Activated T-helper 1 cell treated with anti-CD3 and anti-CD28 coated beads, Interleukin-12 subunit alpha, Interleukin-12 subunit beta, Interleukin-2, Interleukin-4 antibody, amounts not matched to agents 30 ng/mL and 10 ng/mL and 1 ng/mL, durations not matched to agents 14 hours and 24 hours and 36 hours (primary cell): ENCODE results near the gene SLC26A5. TPM values are rescaled to one million over a fixed set of nuclear protein-coding genes. Genes with fewer than 3 reads are reported as not detected.
A peak's percentile ranks its signal among the peaks of the same experiment; 100 is the strongest.

Experiments used
- DNase-seq: peaks from one replicate; pipeline ENCODE4 v3.0.0; 2021; ENCODE audit warnings: low spot score
- H3K27ac Mint-ChIP-seq: one replicate; pipeline ENCODE4 v1.8.0; 2021; ENCODE audit warnings: mild to moderate bottlenecking, mixed read lengths
- H3K27me3 Mint-ChIP-seq: one replicate; pipeline ENCODE4 v1.8.0; 2022; ENCODE audit warnings: mild to moderate bottlenecking, moderate library complexity, mixed read lengths; ENCODE audit not compliant: insufficient read depth
- H3K36me3 Mint-ChIP-seq: one replicate; pipeline ENCODE4 v1.8.0; 2021; ENCODE audit warnings: low read depth, mixed read lengths
- H3K4me1 Mint-ChIP-seq: one replicate; pipeline ENCODE4 v1.8.0; 2021; ENCODE audit warnings: low read depth, mixed read lengths
- H3K4me3 Mint-ChIP-seq: one replicate; pipeline ENCODE4 v1.8.0; 2021; ENCODE audit warnings: mild to moderate bottlenecking, moderate library complexity, mixed read lengths
- H3K9me3 Mint-ChIP-seq: one replicate; pipeline ENCODE4 v1.8.0; 2021; ENCODE audit warnings: mixed read lengths
- intact Hi-C: fragments of 100-400 bp; cut with micrococcal nuclease; formaldehyde crosslinking; loops from one replicate; pipeline ENCODE4 v1.15.1; 2024
- total RNA-seq: library from RNA; stranded (reverse); gene quantifications from 2 replicates; pipeline ENCODE4 v1.2.3, GENCODE V29; 2022

Gene SLC26A5
- total RNA-seq, 1 donor from 2014 or later: not detected

DNA sequence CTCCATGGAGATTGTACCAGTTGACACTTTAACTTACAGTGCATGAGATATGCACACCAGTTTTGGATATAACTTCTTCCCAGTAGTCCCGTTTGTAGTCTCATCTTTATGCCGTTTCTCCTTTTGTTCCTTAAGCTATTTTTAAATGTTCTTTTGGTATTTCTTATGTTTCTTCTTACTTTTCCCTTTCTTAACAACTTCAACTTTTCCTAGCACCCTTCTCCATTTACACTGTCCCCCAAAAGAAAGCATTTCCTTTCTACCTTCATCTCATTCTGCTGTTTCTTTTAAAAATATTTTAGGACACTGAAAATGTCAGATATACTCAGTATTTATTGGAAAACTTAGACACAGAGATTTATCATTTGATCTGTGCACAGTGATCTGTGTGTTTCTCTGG lies 97.0 kb downstream of the SLC26A5 start:
- no peak for DNase-seq
- H3K36me3 Mint-ChIP-seq: peaks cover 25% of the 10 kb centered on the region
- peak overlapping the region; percentile 95 for H3K4me3 Mint-ChIP-seq
- no peaks in the 10 kb centered on the region for H3K27me3 Mint-ChIP-seq
- H3K4me1 Mint-ChIP-seq: peaks cover 64% of the 10 kb centered on the region
- no peaks in the 10 kb centered on the region for H3K9me3 Mint-ChIP-seq
- intact Hi-C loops: loop anchor here (1.0 to 5.0 kb wide), 2 partner anchors 52 to 858 kb away; partner anchors contain the start of genes ORC5 and PMPCB
- H3K27ac Mint-ChIP-seq: peak overlapping the region; percentile 37

DNA sequence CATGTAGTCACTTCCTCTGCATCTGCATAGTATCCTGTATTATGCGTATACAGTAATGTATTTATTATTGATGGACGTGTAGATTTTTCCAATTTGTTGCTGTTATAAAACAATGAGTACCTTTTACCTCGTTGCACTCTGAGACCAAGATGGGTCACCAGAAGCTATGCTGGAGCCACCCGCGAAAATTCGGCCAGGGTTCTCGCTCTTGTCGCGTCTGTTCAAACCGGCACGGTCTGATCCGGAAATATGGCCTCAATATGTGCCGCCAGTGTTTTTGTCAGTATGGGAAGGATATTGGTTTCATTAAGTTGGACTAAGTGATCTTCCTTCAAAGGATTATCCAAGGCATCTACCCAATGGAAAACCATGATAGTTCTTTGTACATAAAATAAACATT lies 97.6 kb downstream of the SLC26A5 start:
- H3K27me3 Mint-ChIP-seq: no peaks in the 10 kb centered on the region
- DNase-seq: no peak
- H3K4me1 Mint-ChIP-seq: peaks cover 65% of the 10 kb centered on the region
- H3K27ac Mint-ChIP-seq: peak overlapping the region; percentile 82
- peaks cover 29% of the 10 kb centered on the region for H3K36me3 Mint-ChIP-seq
- peak overlapping the region; percentile 95 for H3K4me3 Mint-ChIP-seq
- H3K9me3 Mint-ChIP-seq: no peaks in the 10 kb centered on the region
- intact Hi-C loops: loop anchor here (1.0 to 5.0 kb wide), 2 partner anchors 51 to 859 kb away; partner anchors contain the start of genes ORC5 and PMPCB

DNA sequence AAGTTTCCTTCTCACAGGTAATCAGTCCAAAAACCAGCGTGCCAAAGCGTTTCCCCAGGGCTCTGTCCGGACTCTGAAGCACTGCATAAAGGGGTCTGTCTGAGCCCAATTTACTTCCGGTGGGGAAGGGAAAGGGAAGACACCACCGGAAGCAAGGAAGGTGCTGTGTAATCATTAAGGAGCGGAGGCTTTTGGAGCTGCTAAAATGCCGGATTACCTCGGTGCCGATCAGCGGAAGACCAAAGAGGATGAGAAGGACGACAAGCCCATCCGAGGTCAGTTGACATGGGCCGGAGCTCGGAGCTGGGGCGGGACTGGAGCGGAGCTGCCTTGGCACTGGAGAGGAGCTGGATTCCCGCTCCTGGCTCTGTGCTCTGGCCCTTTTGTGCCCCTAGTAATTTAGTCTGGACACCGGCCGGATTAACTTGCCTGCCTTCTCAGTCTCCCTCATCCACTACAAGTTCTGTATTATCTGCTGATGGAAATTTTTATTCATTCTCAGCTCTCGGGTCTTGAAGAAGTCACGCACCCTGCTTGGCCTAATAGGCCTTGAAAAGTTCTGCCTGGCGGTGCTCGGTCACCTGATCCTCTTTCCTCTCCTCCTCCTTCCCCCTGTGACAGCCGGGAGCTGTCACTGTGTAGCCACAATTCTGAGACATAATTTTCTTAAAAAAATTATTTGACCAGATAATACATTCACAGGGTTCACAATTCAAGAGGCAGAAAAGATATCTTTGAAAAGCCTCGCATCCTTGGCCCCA lies 98.3 kb downstream of the SLC26A5 start, which contains the start of gene PSMC2:
Gene PSMC2, plus strand, starts transcription at position 137 of the 761 bp plus-strand sequence. Its CDS starts 69 bp downstream, at position 206.
- intact Hi-C loops: loop anchor here (1.0 to 5.0 kb wide), 3 partner anchors 50 to 1597 kb away; partner anchors contain the start of genes ORC5 and PMPCB
- Mint-ChIP-seq H3K27me3 (no peaks in the 10 kb centered on the region), H3K9me3 (no peaks in the 10 kb centered on the region), H3K4me1 (peaks cover 63% of the 10 kb centered on the region), H3K27ac (peak within 1 kb of the TSS; percentile 98), H3K36me3 (peaks cover 29% of the 10 kb centered on the region), H3K4me3 (peak within 1 kb of the TSS; percentile 95)
- DNase-seq: peak; percentile 81

DNA sequence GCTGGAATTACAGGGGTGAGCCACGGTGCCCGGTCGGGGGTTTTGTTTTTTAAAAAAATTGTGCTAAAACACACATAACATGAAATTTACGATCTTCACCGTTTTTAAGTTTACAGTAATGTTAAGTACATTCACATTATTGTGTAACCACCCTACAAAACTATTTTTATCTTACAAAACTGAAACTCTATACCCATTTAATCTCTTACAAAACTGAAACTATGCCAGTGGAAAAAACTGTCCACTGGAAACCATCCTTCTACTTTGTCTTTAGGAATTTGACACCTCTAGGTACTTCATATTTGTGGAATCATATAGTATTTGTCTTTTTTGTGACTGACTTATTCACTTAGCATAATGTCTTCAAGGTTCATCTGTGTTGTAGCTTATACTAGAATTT lies 99.6 kb downstream of the SLC26A5 start:
- H3K4me3 Mint-ChIP-seq: no peak overlapping the region

DNA sequence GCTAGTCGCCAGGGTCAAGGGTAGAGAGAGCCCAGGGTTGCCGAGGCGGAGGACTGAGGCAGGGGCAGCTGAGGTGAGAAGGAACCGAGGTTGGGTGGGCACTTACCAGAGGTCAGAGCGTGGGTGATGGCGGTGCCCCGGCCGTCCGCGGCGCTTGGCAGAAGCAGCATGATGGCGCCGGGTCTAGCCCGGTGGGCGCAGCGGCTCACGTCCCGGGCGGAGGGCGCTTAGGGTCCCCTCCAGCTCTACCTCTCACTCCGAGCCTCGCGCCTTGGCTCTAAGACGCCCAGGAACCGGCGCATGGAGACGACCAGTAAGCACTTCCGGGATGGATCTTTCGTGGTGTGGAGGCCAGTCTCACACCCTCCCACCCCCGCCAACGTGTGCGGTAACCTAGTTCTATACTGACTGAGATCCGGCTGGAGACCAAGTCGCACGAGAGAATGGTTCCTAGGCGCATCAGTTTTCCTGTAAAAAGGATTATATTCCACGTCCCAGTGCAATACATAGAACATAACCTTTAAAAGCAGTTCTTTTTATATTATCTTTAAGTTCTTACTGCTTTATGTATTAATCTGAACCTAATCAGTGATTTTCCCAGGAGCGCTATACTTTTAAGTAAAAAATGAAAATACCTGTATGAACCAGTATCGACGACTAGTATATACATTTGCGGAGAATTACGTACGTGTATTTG lies 101.4 kb downstream of the SLC26A5 start, which contains the start of gene DNAJC2:
Gene DNAJC2, minus strand, starts transcription at position 315 of the 697 bp plus-strand sequence. Its CDS starts 145 bp downstream, at position 170.
- H3K4me3 Mint-ChIP-seq: peak within 1 kb of the TSS; percentile 100
- H3K4me1 Mint-ChIP-seq: peaks cover 58% of the 10 kb centered on the region
- no peaks in the 10 kb centered on the region for H3K9me3 Mint-ChIP-seq
- intact Hi-C loops: loop anchor here (1.0 to 5.0 kb wide), 7 partner anchors 47 to 863 kb away; partner anchors contain the start of genes ARMC10, FAM185A, NAPEPLD and ORC5
- DNase-seq: peak; percentile 80
- H3K27ac Mint-ChIP-seq: peak within 1 kb of the TSS; percentile 99
- no peaks in the 10 kb centered on the region for H3K27me3 Mint-ChIP-seq
- H3K36me3 Mint-ChIP-seq: peaks cover 38% of the 10 kb centered on the region

More for the DNA sequence above, 99.6 kb downstream of the SLC26A5 start:
- no peak overlapping the region for H3K27ac Mint-ChIP-seq
- peaks cover 58% of the 10 kb centered on the region for H3K4me1 Mint-ChIP-seq
- H3K9me3 Mint-ChIP-seq: no peaks in the 10 kb centered on the region
- H3K36me3 Mint-ChIP-seq: peaks cover 28% of the 10 kb centered on the region
- no peak for DNase-seq
- intact Hi-C loops: loop anchor here (2.0 to 5.0 kb wide), 2 partner anchors 861 to 1598 kb away; partner anchors contain the start of gene ORC5
- H3K27me3 Mint-ChIP-seq: no peaks in the 10 kb centered on the region

DNA sequence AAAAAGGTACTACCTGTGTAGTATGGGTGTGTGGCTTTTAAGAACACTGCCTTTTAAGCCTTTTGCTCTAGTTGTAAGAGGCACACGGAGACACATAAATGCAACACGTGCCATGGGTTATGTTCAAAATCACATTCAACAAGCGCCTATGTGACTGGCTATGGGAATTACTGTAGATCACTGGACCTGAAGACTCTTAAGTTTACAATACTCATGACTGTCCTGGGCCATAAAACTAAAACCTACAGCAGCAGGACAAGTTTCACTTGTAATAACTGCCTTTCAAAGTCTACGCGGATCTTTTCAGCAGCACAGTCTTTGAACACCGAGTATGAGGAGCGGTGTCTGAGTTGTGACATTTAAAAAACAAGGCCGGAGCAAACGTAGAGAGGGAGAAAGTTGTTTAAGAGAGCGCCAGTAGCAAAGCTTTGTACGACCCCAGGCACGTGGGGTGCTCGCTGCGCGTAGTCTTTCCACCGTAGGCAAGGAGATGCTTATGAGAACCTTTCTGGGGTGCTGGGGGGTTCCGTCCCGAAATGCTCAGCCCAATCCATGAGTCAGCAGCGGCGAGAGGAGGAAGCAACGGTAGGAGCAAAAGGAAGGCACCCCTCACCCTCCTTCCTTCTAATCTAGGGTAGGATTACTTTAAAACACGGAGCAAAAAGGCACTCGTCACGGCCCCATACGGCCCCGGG lies 102.1 kb downstream of the SLC26A5 start:
- H3K27me3 Mint-ChIP-seq: no peaks in the 10 kb centered on the region
- intact Hi-C loops: loop anchor here (1.0 to 5.0 kb wide), 6 partner anchors 47 to 597 kb away; partner anchors contain the start of genes ARMC10, FAM185A, NAPEPLD and PMPCB
- peaks cover 42% of the 10 kb centered on the region for H3K36me3 Mint-ChIP-seq
- H3K4me1 Mint-ChIP-seq: peaks cover 58% of the 10 kb centered on the region
- DNase-seq: peak; percentile 6
- peak overlapping the region; percentile 99 for H3K27ac Mint-ChIP-seq
- no peaks in the 10 kb centered on the region for H3K9me3 Mint-ChIP-seq
- peak overlapping the region; percentile 100 for H3K4me3 Mint-ChIP-seq

DNA sequence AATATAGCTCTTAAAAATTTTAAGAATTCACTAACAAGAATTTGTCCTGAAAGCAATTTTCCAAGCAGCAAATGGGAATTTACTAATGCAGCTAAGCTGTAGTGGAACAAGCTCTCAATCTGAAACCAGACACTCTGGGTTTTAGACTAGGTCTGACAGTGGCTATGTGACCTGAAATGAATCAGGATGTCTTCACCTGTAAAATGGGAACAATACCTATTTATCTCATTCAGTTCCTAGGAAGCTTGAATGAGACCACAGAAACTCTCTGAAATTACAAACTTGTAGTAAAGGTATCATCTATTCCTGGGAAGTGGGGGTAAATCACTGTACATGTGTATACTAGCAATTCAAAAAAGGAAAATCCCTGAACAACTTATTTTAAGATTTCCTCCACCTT lies 102.7 kb downstream of the SLC26A5 start:
- intact Hi-C loops: loop anchor here (5.0 kb wide), 1 partner anchor 596 kb away; the partner anchor contains the start of gene FAM185A
- peaks cover 53% of the 10 kb centered on the region for H3K4me1 Mint-ChIP-seq
- H3K27me3 Mint-ChIP-seq: no peaks in the 10 kb centered on the region
- H3K4me3 Mint-ChIP-seq: peak overlapping the region; percentile 100
- H3K27ac Mint-ChIP-seq: peak overlapping the region; percentile 99
- no peak for DNase-seq
- no peaks in the 10 kb centered on the region for H3K9me3 Mint-ChIP-seq
- H3K36me3 Mint-ChIP-seq: peaks cover 40% of the 10 kb centered on the region

DNA sequence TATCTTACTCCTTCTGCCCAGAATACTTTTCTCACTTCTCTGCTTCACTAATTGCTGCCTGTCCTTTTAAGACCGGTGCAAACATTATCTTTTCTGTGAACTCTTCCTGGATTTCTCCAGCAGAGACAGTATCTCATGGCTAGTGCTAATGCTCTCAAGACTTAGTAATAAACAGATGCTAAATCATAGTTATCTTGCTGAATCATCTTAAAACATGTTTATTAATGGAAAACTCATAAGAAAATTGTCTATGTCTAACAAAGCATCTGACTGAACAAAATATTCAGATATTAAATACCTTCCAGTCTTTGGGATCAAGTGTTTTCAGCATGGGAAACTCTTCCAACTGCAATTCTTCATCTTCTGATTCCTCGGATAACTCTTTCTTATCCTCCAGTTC lies 104.5 kb downstream of the SLC26A5 start:
- peaks cover 48% of the 10 kb centered on the region for H3K4me1 Mint-ChIP-seq
- intact Hi-C loops: loop anchor here (2.0 to 5.0 kb wide), 2 partner anchors 17 to 594 kb away; partner anchors contain the start of gene FAM185A
- H3K4me3 Mint-ChIP-seq: peak overlapping the region; percentile 73
- H3K27me3 Mint-ChIP-seq: no peaks in the 10 kb centered on the region
- H3K9me3 Mint-ChIP-seq: no peaks in the 10 kb centered on the region
- DNase-seq: no peak
- H3K27ac Mint-ChIP-seq: peak overlapping the region; percentile 27
- peaks cover 50% of the 10 kb centered on the region for H3K36me3 Mint-ChIP-seq

DNA sequence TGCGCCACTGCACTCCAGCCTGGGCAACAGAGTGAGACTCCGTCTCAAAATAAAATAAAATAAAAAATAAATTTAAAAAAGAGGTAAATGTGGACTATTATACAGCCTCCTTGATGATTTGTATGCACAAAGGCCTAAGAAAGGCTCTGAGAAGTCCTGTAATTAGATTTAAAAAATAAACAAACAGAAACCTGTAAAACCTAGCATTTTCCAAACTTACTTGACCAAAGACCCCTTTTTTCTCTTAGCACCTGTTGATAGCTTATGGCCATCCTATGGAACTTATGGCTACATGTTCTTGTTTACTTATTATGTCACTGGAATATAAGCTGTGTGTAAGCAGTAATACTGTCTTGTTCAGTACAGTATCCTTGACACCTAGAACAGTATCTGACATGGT lies 107.1 kb downstream of the SLC26A5 start:
- no peaks in the 10 kb centered on the region for H3K9me3 Mint-ChIP-seq
- H3K27me3 Mint-ChIP-seq: no peaks in the 10 kb centered on the region
- H3K4me1 Mint-ChIP-seq: peaks cover 34% of the 10 kb centered on the region
- DNase-seq: no peak
- no peak overlapping the region for H3K27ac Mint-ChIP-seq
- intact Hi-C loops: no loop called here
- H3K4me3 Mint-ChIP-seq: no peak overlapping the region
- peaks cover 47% of the 10 kb centered on the region for H3K36me3 Mint-ChIP-seq

DNA sequence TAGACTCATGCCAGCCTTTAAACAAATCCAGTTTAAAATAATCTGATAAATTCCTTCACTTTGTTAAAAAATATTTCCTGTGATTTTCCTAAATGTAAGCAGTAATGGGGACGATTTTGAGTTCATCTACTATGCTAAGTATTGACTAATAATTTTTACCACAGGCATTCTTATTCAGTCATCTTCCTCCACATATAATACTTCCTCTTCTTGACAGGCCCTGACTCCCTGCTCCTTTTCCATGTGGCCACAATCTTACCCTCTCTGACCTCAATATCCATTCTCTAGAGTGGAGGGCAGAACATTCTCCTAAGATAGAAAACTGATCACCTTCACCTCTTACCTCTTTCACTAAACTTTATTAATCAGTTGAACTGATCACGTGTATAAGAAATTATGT lies 109.2 kb downstream of the SLC26A5 start:
- no peak for DNase-seq
- H3K9me3 Mint-ChIP-seq: no peaks in the 10 kb centered on the region
- H3K4me1 Mint-ChIP-seq: peaks cover 30% of the 10 kb centered on the region
- intact Hi-C loops: no loop called here
- no peak overlapping the region for H3K4me3 Mint-ChIP-seq
- no peak overlapping the region for H3K27ac Mint-ChIP-seq
- H3K36me3 Mint-ChIP-seq: peaks cover 45% of the 10 kb centered on the region
- no peaks in the 10 kb centered on the region for H3K27me3 Mint-ChIP-seq

DNA sequence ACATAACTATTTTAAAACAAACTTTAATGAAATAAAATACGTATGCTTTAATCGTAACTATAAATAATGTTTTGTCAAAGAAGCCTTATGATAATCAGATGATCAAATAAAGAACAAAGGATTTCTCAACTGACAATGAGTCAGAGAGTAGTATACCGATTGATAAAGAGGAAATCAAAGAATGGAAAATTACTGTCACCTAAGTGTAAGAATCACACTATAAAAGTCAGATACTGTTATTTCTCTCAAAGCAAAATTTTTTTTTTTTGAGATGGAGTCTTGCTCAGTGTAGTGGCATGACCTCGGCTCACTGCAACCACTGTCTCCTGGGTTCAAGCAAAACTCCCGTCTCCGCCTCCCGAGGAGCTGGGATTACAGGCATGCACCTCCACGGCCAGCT lies 120.3 kb downstream of the SLC26A5 start:
- no peaks in the 10 kb centered on the region for H3K9me3 Mint-ChIP-seq
- H3K36me3 Mint-ChIP-seq: peaks cover 20% of the 10 kb centered on the region
- H3K27ac Mint-ChIP-seq: no peak overlapping the region
- no peaks in the 10 kb centered on the region for H3K27me3 Mint-ChIP-seq
- DNase-seq: no peak
- H3K4me1 Mint-ChIP-seq: peaks cover 14% of the 10 kb centered on the region
- intact Hi-C loops: loop anchor here (2.0 kb wide), 2 partner anchors 15 to 17 kb away; no protein-coding TSS in a partner anchor
- no peak overlapping the region for H3K4me3 Mint-ChIP-seq
